Astrocyte (in vitro differentiated cells and primary cell): ENCODE results near the gene NOX3. TPM values are rescaled to one million over a fixed set of nuclear protein-coding genes. Genes with fewer than 3 reads are reported as not detected.

Experiments
- DNase-seq: peaks from one replicate; pipeline ENCODE4 v3.0.0-alpha.2; 2010; ENCODE audit warnings: low read depth
- FAIRE-seq: peaks from 2 replicates; lab custom pipeline; 2011; peaks lifted over from hg19 to GRCh38; lab: Jason Lieb, UNC
- H2AFZ ChIP-seq: 2 replicates; pipeline ENCODE4 v1.6.0; 2012; ENCODE audit warnings: low read depth, low read length, inconsistent platforms
- H3K27ac ChIP-seq: 2 replicates; pipeline ENCODE4 v1.5.1; 2011; ENCODE audit warnings: low read depth, low read length, inconsistent platforms
- H3K27me3 ChIP-seq: 2 replicates; pipeline ENCODE4 v1.6.0; 2011; ENCODE audit warnings: low read length, inconsistent platforms; ENCODE audit not compliant: insufficient read depth
- H3K36me3 ChIP-seq: 2 replicates; pipeline ENCODE4 v1.5.1; 2011; ENCODE audit warnings: low read length, inconsistent platforms; ENCODE audit not compliant: insufficient read depth
- H3K4me1 ChIP-seq: 2 replicates; pipeline ENCODE4 v1.5.1; 2011; ENCODE audit warnings: low read length, inconsistent platforms; ENCODE audit not compliant: insufficient read depth
- H3K4me2 ChIP-seq: 2 replicates; pipeline ENCODE4 v1.6.0; 2012; ENCODE audit warnings: low read length, inconsistent platforms
- H3K4me3 ChIP-seq: 2 replicates; pipeline ENCODE4 v1.5.1; 2011; ENCODE audit warnings: low read depth, mild to moderate bottlenecking, low read length, inconsistent platforms; ENCODE audit not compliant: insufficient read depth
- H3K79me2 ChIP-seq: 2 replicates; pipeline ENCODE4 v1.6.0; 2012; ENCODE audit warnings: mild to moderate bottlenecking, low read length, inconsistent platforms; ENCODE audit not compliant: insufficient read depth
- H3K9ac ChIP-seq: 2 replicates; pipeline ENCODE4 v1.6.0; 2012; ENCODE audit warnings: mild to moderate bottlenecking, low read length, inconsistent platforms
- H3K9me3 ChIP-seq: 2 replicates; pipeline ENCODE4 v1.5.1; 2012; ENCODE audit warnings: low read depth, mild to moderate bottlenecking, low read length, inconsistent platforms; ENCODE audit not compliant: insufficient read depth
- H4K20me1 ChIP-seq: 2 replicates; pipeline ENCODE4 v1.6.0; 2012; ENCODE audit warnings: low read length, inconsistent platforms; ENCODE audit not compliant: insufficient read depth
- H3K27ac Mint-ChIP-seq: one replicate; pipeline ENCODE4 v1.8.0; 2021; ENCODE audit warnings: mild to moderate bottlenecking, mixed read lengths; ENCODE audit not compliant: unreplicated experiment
- H3K27me3 Mint-ChIP-seq: one replicate; pipeline ENCODE4 v1.8.0; 2021; ENCODE audit warnings: low read depth, mixed read lengths; ENCODE audit not compliant: unreplicated experiment
- H3K36me3 Mint-ChIP-seq: one replicate; pipeline ENCODE4 v1.8.0; 2021; ENCODE audit warnings: low read depth, mixed read lengths; ENCODE audit not compliant: unreplicated experiment
- H3K4me1 Mint-ChIP-seq: one replicate; pipeline ENCODE4 v1.8.0; 2021; ENCODE audit warnings: low read depth, mixed read lengths; ENCODE audit not compliant: unreplicated experiment
- H3K4me3 Mint-ChIP-seq: one replicate; pipeline ENCODE4 v1.8.0; 2021; ENCODE audit warnings: mild to moderate bottlenecking, moderate library complexity, mixed read lengths; ENCODE audit not compliant: unreplicated experiment
- H3K9me3 Mint-ChIP-seq: one replicate; pipeline ENCODE4 v1.8.0; 2021; ENCODE audit warnings: mild to moderate bottlenecking, mixed read lengths; ENCODE audit not compliant: unreplicated experiment
- EZH2 ChIP-seq: IDR thresholded peaks from 2 replicates; pipeline ENCODE4 v1.6.1; 2012; ENCODE audit warnings: mild to moderate bottlenecking, low read length, inconsistent platforms; ENCODE audit not compliant: insufficient read depth
- total RNA-seq: library from RNA; stranded (reverse); gene quantifications from 2 replicates; pipeline ENCODE4 v1.2.1, GENCODE V29; 2021
- TF ChIP-seq, protein P1 (sequence below): IDR thresholded peaks from 2 replicates; pipeline ENCODE4 v1.5.1; 2011; ENCODE audit warnings: low read depth, mild to moderate bottlenecking, inconsistent platforms, low read length, moderate library complexity; ENCODE audit not compliant: insufficient read depth

NOX3 gene
- total RNA-seq, 1 donor from 2014 or later = 0.30 TPM

DNA sequence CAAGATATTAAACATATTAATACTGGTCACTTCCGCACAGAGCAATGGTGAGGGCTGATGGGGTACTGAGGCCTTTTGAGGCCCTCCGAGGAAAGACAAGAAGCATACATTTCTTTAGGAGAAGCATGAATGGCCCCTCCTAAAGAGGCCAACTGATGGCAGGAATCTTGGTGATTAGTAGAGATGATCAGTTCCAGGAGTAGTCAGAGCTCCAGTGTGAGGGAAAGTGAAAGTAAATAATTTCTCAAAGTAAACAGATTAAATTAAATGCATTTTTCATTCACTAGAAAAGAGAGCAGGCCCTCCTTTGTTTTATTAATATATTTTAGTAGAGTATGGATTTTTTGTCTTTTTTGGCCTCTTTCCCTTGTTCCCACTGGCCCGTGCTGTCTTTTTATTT lies 38.2 kb downstream of the NOX3 start:
- H3K4me1 Mint-ChIP-seq = peaks cover 16% of the 10 kb centered on the region
- H3K9me3 Mint-ChIP-seq = no peaks in the 10 kb centered on the region
- TF ChIP-seq EZH2 = no peak
- TF ChIP-seq, protein P1, sequence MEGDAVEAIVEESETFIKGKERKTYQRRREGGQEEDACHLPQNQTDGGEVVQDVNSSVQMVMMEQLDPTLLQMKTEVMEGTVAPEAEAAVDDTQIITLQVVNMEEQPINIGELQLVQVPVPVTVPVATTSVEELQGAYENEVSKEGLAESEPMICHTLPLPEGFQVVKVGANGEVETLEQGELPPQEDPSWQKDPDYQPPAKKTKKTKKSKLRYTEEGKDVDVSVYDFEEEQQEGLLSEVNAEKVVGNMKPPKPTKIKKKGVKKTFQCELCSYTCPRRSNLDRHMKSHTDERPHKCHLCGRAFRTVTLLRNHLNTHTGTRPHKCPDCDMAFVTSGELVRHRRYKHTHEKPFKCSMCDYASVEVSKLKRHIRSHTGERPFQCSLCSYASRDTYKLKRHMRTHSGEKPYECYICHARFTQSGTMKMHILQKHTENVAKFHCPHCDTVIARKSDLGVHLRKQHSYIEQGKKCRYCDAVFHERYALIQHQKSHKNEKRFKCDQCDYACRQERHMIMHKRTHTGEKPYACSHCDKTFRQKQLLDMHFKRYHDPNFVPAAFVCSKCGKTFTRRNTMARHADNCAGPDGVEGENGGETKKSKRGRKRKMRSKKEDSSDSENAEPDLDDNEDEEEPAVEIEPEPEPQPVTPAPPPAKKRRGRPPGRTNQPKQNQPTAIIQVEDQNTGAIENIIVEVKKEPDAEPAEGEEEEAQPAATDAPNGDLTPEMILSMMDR = no peak
- no peaks in the 10 kb centered on the region for H3K36me3 Mint-ChIP-seq
- H3K27ac ChIP-seq = no peak overlapping the region
- H3K79me2 ChIP-seq = no peaks in the 10 kb centered on the region
- H3K27me3 Mint-ChIP-seq = no peaks in the 10 kb centered on the region
- no peaks in the 10 kb centered on the region for H3K36me3 ChIP-seq
- FAIRE-seq = no peak
- H2AFZ ChIP-seq = no peak overlapping the region
- no peaks in the 10 kb centered on the region for H3K27me3 ChIP-seq
- H3K9me3 ChIP-seq = no peaks in the 10 kb centered on the region
- H3K27ac Mint-ChIP-seq = no peak overlapping the region
- H3K4me3 Mint-ChIP-seq = no peak overlapping the region
- DNase-seq = no peak
- H3K9ac ChIP-seq = no peak overlapping the region
- H3K4me3 ChIP-seq = no peak overlapping the region
- no peaks in the 10 kb centered on the region for H4K20me1 ChIP-seq
- H3K4me1 ChIP-seq = peaks cover 12% of the 10 kb centered on the region
- H3K4me2 ChIP-seq = peak overlapping the region; percentile 69

DNA sequence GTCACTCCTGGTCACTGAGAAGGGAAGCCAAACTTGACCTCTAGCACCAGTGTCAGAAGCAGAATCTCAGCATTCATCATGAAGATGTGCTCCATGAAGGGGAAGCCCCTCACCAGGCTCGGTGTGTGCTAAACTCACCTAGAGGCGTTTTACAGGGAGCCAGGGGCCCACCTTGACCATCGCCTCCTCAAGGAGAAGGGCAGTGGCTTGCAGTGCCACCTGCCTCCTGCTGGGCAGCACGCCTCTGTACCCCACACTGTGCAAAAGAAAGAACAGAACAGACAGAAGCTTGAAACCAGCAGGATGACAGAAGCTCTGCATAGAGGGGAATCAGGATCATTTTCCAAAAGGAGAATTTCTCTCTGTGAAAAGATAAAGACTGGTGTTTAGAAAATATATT lies 39.7 kb downstream of the NOX3 start:
- H3K27me3 Mint-ChIP-seq = no peaks in the 10 kb centered on the region

DNA sequence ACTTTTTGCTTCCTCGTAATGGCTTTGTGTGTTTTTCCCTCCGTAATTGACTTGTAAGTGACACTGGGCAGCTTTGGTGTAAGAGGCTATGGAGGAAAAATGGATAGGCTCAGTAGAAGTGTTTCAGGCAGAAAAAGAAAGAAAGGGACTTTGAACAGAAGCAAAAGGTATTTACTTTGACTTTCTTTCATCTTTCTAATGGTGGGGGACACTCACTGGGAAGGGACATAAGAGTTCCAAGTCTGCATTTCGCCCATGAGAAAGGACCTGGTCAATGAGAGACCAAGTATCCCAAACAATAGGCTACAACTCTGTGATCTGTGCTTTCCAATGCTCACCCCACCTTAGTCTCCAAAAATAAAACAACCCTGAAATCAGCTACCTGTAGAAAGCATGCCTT lies 41.6 kb downstream of the NOX3 start:
- H4K20me1 ChIP-seq = no peaks in the 10 kb centered on the region
- no peaks in the 10 kb centered on the region for H3K9me3 ChIP-seq
- H3K4me1 ChIP-seq = peaks cover 10% of the 10 kb centered on the region
- Mint-ChIP-seq H3K4me3 (no peak overlapping the region), H3K4me1 (peaks cover 11% of the 10 kb centered on the region), H3K27me3 (no peaks in the 10 kb centered on the region), H3K36me3 (no peaks in the 10 kb centered on the region), H3K9me3 (no peaks in the 10 kb centered on the region), H3K27ac (no peak overlapping the region)
- DNase-seq (no peak), FAIRE-seq (no peak)
- H3K4me3 ChIP-seq = no peak overlapping the region
- no peaks in the 10 kb centered on the region for H3K79me2 ChIP-seq
- H3K9ac ChIP-seq = no peak overlapping the region
- no peaks in the 10 kb centered on the region for H3K36me3 ChIP-seq
- TF ChIP-seq, protein P1 = no peak
- no peak for TF ChIP-seq EZH2
- H3K4me2 ChIP-seq = no peak overlapping the region
- no peak overlapping the region for H3K27ac ChIP-seq
- no peak overlapping the region for H2AFZ ChIP-seq
- no peaks in the 10 kb centered on the region for H3K27me3 ChIP-seq

More for the DNA sequence above, 39.7 kb downstream of the NOX3 start:
- H3K9me3 ChIP-seq = no peaks in the 10 kb centered on the region
- H4K20me1 ChIP-seq = no peaks in the 10 kb centered on the region
- DNase-seq (no peak), FAIRE-seq (no peak)
- no peaks in the 10 kb centered on the region for H3K36me3 ChIP-seq
- H3K36me3 Mint-ChIP-seq = no peaks in the 10 kb centered on the region
- H3K9ac ChIP-seq = no peak overlapping the region
- H3K27me3 ChIP-seq = no peaks in the 10 kb centered on the region
- no peak overlapping the region for H3K4me2 ChIP-seq
- peaks cover 16% of the 10 kb centered on the region for H3K4me1 Mint-ChIP-seq
- no peak overlapping the region for H2AFZ ChIP-seq
- no peaks in the 10 kb centered on the region for H3K9me3 Mint-ChIP-seq
- peaks cover 12% of the 10 kb centered on the region for H3K4me1 ChIP-seq
- no peak overlapping the region for H3K27ac ChIP-seq
- H3K4me3 ChIP-seq = no peak overlapping the region
- no peaks in the 10 kb centered on the region for H3K79me2 ChIP-seq
- TF ChIP-seq, protein P1 = no peak
- TF ChIP-seq EZH2 = no peak
- no peak overlapping the region for H3K27ac Mint-ChIP-seq
- H3K4me3 Mint-ChIP-seq = no peak overlapping the region
